Measurements from ENCODE around the gene TCTN1. TPM values are rescaled to one million over a fixed set of nuclear protein-coding genes. Genes with fewer than 3 reads are reported as not detected.
"Not testable (repeated sequence)": the region's sequence is repeated elsewhere in the genome, so short reads cannot be mapped to it uniquely, and the experiment has no call there.

The TCTN1 gene
- total RNA-seq, 1 donor from 2014 or later: 4.5 TPM

DNA sequence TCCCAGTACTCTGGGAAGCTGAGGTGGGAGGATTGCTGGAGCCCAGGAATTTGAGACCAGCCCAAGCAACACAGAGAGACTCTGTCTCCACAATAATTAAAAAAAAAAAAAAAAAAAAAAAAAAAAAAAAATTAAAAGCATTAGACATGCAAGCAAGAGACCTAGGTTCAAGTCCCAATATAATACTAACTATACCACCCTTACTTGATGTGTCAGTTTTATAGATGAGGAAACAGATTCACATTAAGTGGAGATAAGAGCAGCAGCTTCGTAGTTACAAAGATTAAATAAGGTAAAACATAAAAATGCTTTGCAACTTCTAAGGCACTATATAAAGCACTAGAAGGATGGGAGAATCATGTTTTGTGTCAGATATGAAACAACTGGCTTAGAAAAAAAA lies 39.9 kb upstream of the TCTN1 start:
- TF ChIP-seq CTCF (IDR thresholded peaks at IDR 0.05; ENCODE audit: insufficient read depth, low read length, severe bottlenecking): no peak
- no peak for DNase-seq (ENCODE audit: low read depth)
- Histone ChIP-seq H3K36me3 (ENCODE audit: control insufficient read depth, insufficient read depth, low read length) (no peaks in the 10 kb centered on the region), H3K4me3 (ENCODE audit: low read depth, low read length) (no peak overlapping the region), H3K27me3 (ENCODE audit: control insufficient read depth, insufficient read depth, low read length) (no peaks in the 10 kb centered on the region)
- FAIRE-seq: no peak

DNA sequence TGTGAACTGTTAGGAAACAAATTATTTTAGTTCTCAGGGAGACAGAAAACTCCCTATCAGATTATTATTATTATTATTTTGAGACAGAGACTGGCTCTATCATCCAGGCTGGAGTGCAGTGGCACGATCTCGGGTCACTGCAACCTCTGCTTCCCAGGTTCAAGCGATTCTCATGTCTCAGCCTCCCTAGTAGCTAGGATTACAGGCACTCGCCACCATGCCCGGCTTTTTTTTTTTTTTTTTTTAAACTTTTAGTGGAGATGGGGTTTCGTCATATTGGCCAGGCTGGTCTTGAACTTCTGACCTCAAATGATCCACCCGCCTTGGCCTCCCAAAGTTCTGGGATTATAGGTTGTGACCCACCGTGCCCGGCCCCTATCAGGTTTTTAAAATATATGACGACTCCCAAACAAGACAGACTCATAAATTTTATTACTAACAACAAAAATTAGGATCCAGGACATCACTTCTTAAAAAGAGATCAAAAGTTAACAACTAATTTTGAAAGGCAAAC lies 39.2 kb upstream of the TCTN1 start:
- not testable (repeated sequence) for H3K27me3 ChIP-seq (ENCODE audit: control insufficient read depth, insufficient read depth, low read length); H3K36me3 ChIP-seq (ENCODE audit: control insufficient read depth, insufficient read depth, low read length); H3K4me3 ChIP-seq (ENCODE audit: low read depth, low read length); DNase-seq (ENCODE audit: low read depth); FAIRE-seq

GRCh38 chr12:110575326-110575725 lies 38.6 kb upstream of the TCTN1 start:
- H3K27me3 ChIP-seq (ENCODE audit: control insufficient read depth, insufficient read depth, low read length): no peaks in the 10 kb centered on the region
- no peak for FAIRE-seq
- no peak for TF ChIP-seq CTCF (IDR thresholded peaks at IDR 0.05; ENCODE audit: insufficient read depth, low read length, severe bottlenecking)
- DNase-seq (ENCODE audit: low read depth): no peak
- no peaks in the 10 kb centered on the region for H3K36me3 ChIP-seq (ENCODE audit: control insufficient read depth, insufficient read depth, low read length)
- H3K4me3 ChIP-seq (ENCODE audit: low read depth, low read length): no peak overlapping the region

DNA sequence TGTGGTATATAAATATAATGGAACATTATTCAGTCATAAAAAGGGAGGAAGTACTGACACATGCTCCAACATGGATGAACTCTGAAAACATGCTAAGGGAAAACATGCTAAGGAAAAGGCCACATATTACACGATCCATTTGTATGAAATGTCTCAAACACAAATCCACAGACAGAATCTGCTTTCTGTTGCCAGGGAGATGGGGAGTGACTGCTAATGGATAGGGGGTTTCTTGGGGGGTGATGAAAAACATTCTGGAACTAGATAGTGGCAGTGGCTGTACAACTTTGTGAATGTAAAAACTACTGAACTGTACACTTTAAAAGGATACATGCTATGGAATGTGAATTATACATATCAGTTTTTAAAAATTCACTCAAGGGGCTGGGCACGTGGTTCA lies 37.4 kb upstream of the TCTN1 start:
- no peak for FAIRE-seq
- Histone ChIP-seq H3K36me3 (ENCODE audit: control insufficient read depth, insufficient read depth, low read length) (no peaks in the 10 kb centered on the region), H3K27me3 (ENCODE audit: control insufficient read depth, insufficient read depth, low read length) (no peaks in the 10 kb centered on the region), H3K4me3 (ENCODE audit: low read depth, low read length) (no peak overlapping the region)
- TF ChIP-seq CTCF (IDR thresholded peaks at IDR 0.05; ENCODE audit: insufficient read depth, low read length, severe bottlenecking): no peak
- DNase-seq (ENCODE audit: low read depth): no peak

DNA sequence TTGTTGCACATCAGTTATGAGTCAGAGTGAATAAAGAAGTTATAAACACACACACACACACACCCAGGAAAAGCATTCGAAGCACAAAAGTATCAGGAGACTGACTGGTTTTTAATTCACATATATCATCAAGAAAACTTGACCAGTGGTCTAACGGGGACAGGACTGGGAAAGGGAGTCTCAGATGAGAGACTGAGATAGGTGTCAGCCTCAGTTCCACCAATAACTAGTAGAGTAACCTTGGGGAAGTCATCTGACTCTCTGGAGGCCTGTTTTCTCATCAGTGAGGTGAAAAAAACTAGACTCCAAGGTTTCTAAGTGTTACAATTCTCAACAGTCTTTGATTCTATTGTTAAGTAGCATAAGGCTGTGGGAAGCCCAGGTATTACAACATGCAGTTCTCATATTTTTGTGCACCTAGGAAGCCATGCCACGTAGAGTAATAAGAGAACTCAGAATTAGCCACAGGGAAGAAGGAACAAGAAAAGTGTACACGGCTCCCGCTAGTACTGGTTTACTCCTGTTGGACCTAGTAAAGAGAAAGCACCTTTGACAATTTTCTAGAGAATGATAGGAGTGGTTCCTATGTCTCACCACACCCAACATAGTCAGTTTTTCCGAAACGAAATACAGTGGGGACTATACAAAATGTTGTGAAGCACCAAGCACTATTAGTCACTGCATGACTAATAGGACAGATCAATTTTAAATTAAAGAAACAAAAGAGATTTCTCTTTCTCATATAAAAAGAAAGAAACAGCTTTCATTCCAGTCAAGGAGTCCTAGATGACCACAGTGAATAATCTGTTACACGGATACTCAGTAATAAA lies 35.9 kb upstream of the TCTN1 start:
- H3K27me3 ChIP-seq (ENCODE audit: control insufficient read depth, insufficient read depth, low read length): no peaks in the 10 kb centered on the region
- no peak for TF ChIP-seq CTCF (IDR thresholded peaks at IDR 0.05; ENCODE audit: insufficient read depth, low read length, severe bottlenecking)
- DNase-seq (ENCODE audit: low read depth) (peak; percentile 98), FAIRE-seq (no peak)
- peak overlapping the region; percentile 25 for H3K4me3 ChIP-seq (ENCODE audit: low read depth, low read length)
- H3K36me3 ChIP-seq (ENCODE audit: control insufficient read depth, insufficient read depth, low read length): no peaks in the 10 kb centered on the region

DNA sequence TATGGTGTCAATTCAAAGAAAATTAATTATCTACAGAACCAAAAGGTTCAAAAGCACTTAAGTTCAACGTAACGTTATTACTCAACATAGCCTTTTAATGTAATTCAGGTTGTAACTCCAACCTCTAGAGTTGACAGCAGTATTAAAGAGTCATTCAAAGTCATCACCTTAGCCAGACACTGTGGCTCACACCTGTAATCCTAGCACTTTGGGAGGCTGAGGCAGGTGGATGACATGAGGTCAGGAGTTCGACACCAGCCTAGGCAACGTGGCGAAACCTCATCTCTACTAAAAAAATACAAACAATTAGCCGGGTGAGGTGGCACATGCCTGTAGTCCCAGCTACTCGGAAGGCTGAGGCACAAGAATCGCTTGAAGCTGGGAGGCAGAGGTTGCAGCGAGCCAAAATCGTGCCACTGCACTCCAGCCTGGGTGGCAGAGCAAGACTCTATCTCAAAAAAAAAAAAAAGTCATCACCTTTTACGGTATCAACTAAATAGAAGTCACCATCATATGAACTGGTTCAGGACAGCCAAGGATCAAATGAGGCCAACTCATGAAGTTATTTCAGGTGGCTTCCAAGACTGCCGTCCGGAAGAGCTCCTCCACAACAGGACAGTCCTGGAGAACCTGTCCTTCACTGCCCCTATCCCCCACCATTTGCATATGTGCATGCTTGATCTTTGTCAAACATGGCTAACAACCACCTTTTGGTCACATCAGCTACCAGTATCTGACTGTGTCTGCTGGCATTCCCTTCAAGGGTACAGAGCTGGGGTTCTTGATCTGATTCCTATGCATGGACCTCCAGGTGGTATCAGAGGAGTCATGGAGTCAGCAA lies 35.0 kb upstream of the TCTN1 start:
- no peaks in the 10 kb centered on the region for H3K27me3 ChIP-seq (ENCODE audit: control insufficient read depth, insufficient read depth, low read length)
- FAIRE-seq (no peak), DNase-seq (ENCODE audit: low read depth) (peak; percentile 93)
- TF ChIP-seq CTCF (IDR thresholded peaks at IDR 0.05; ENCODE audit: insufficient read depth, low read length, severe bottlenecking): no peak
- no peak overlapping the region for H3K4me3 ChIP-seq (ENCODE audit: low read depth, low read length)
- H3K36me3 ChIP-seq (ENCODE audit: control insufficient read depth, insufficient read depth, low read length): no peaks in the 10 kb centered on the region

Measured in bronchial epithelial cell (primary cell).